GM11168 (cell line): Measurements from ENCODE around the gene PRKG1.

ENCODE experiments used
- in situ Hi-C: fragments of 300-500 bp; cut with MboI; formaldehyde crosslinking; loops from one replicate; pipeline ENCODE4 v1.12.0; 2022; ENCODE audit warnings: low sequenced_read_pairs; ENCODE audit not compliant: unreplicated experiment

The PRKG1 gene

DNA sequence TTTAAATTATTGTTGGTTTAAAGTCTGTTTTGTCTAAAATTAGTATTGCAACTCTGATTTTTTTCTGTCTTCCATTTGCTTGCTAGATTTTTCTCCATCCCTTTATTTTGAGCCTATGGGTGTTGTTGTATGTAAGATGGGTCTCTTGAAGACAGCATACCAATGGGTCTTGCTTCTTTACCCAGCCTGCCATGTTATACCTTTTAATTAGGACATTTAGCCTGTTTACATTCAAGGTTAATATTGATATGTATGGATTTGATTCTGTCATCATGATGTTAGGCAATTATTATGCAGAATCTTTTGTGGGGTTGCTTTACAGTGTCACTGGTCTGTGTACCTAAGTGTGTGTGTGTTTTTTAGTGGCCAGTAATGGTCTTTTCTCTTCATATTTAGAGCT, 906.5 kb downstream of the PRKG1 start:
- in situ Hi-C loops, result no loop called here

- in situ Hi-C loops, result no loop called here
These were observed 907.4 kb downstream of the PRKG1 start for GRCh38 chr10:51981731-51982130.

DNA sequence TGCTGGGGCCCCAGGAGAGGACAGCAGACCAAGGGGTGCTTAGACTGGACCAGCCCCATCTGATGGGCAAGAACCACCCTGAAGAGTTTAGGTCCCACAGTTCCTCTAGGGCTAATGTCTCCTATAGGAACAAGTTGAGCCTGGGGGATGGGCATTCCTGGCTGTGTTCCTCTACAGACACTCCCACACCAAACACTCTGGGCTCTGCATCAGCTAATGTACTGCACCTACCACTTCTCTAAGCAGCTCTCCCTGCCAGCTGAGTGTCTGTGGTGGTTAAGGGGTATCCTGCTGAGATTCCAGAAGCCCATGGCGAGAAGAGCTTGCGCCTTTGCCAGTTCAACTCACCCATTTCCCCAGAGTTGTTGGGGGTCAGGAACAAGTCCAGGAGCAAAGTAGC, 909.2 kb downstream of the PRKG1 start:
- in situ Hi-C loops, result no loop called here

DNA sequence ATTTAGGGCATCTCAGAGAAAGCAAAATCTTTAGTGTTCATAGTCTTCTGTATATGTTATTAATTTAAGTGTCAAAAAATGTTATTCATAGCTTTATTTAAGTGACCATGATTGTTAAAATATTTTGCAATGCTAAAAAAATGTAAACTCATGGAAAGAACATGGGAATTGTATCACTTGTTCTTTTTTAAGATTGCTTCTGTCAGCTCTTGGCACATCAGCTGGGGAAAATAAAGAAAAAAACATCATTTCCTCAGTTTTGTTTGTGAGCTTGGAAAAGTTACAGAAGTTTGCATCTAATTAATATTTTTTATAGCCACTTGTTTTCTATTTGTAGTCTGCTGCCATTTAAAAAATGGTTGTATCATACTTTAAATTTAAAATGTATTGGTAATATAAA, 911.0 kb downstream of the PRKG1 start:
- in situ Hi-C loops, result no loop called here

DNA sequence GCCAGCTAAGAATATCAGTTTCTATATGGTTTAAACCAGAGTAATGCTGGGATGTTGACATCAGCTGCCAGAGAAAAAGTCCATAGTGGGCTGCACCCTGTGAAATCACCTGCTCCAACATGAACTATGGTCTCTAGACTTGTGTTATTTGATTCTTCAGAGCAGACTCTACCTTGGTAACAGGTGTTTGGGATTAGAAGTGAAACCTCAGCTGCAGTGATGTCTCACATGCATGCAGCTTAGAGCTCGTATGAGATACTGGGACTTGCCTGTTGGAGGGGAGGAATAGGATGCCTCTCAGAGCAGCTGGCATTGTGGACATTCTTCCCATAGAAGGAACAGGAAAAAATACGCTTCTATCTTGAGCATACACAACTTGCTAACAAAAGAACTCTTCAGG, 912.2 kb downstream of the PRKG1 start:
- in situ Hi-C loops, result no loop called here

GRCh38 chr10:51993475-51993874, 919.2 kb downstream of the PRKG1 start:
- in situ Hi-C loops, result no loop called here

GRCh38 chr10:51999096-51999495, 924.8 kb downstream of the PRKG1 start:
- in situ Hi-C loops, result no loop called here

DNA sequence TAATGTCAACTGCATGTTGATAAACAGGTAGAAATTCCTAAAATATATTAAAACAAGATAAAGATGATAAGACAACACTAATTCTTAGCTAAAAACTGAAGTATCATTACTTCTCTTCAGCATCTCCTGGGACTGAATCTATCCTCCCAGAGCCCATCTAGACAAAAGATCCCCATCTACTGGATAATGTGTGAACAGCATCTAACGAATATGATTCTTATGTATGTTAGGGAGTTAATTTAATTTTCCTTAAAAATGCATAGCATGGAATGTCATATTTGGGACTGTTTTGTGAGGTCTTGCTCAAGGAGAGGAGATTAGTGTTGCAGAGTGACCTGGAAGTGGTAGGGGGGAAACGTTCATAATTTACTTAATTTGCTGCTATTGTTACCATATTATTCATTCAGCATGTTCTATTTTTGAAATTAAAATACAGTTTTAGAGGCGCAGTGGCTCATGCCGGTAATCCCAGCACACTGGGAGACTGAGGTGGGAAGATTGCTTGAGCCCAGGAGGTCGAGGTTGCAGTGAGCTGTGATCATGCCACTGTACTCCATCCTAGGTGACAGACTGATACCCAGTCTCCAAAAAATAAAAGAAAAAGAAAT, 930.2 kb downstream of the PRKG1 start:
- in situ Hi-C loops, result no loop called here

- in situ Hi-C loops, result no loop called here
These were observed 932.8 kb downstream of the PRKG1 start for GRCh38 chr10:52007091-52007490.

DNA sequence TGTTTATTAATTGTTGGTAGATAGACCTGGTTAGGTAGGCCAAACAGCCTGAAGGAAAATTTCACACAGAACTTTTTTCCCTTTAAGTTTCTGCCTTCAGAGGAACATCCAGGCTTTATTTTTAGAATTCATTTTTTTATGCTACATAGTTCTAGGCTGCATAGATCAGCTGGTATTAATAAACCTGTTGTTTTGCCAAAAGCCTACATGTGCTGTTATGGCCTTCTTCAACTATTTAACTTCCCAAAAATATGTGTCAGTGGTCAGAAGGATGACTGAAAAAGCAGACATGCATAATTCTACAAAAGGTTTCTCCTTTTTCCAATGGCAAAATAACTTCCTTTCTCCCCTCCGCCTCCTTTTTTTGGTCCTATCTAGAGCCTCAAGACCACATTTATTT, 936.8 kb downstream of the PRKG1 start:
- in situ Hi-C loops, result no loop called here

GRCh38 chr10:52019077-52019555, 944.8 kb downstream of the PRKG1 start:
- in situ Hi-C loops, result no loop called here

DNA sequence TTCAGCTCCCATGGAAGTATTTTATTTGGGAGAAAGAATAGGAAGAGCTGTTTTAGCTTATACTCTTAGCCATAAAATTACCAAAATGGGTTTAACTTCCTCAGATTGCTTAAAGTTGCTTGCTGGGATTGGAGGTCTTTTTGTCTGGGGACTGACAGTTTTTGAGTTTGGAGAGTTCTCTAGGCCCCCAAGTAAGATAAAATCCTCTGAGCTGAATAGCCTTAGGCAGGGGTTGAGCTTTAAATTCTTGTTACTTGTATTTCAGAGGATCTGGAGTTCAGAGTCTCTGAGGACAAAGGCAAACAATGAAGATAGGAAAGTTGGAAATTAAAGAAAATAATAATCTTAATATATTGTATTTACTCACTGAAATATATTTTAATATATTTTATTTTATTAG, 945.4 kb downstream of the PRKG1 start:
- in situ Hi-C loops, result no loop called here

DNA sequence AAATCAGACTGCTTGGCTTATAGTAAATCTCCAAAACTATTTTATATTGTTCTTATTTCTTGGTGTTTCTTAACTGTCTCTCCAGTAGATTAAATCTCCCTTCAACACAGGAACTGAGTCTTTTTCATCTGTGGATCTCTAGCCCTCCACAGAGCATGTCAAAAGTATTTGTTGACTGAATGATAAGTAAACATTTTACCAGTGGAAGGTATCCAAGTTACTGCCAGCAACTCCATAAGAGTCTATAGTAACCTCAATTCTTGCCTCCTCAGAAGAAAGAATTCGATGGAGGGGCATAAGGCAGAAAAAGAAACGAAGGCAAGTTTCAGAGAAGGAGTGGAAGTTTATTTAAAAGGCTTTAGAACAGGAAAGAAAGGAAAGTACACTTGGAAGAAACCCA, 945.9 kb downstream of the PRKG1 start:
- in situ Hi-C loops, result no loop called here

GRCh38 chr10:52020702-52021101, 946.4 kb downstream of the PRKG1 start:
- in situ Hi-C loops, result no loop called here

- in situ Hi-C loops, result no loop called here
These were observed 952.9 kb downstream of the PRKG1 start for GRCh38 chr10:52027055-52027705.

DNA sequence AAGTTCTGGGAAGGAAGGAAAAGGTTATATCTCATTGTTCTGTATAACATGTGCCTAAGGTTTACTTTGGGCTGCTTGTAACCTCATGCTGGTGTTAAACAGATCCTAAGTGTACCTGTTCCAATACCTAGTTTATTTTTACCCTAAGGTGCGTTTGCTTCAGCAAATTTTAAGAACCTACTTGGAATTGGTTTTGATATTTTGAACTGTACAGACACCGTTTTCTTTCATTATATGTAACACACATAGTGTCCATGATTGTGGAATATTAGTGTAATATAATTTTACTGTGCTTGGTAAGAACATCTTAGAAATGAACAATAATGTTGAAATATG, 954.2 kb downstream of the PRKG1 start:
- in situ Hi-C loops, result no loop called here

DNA sequence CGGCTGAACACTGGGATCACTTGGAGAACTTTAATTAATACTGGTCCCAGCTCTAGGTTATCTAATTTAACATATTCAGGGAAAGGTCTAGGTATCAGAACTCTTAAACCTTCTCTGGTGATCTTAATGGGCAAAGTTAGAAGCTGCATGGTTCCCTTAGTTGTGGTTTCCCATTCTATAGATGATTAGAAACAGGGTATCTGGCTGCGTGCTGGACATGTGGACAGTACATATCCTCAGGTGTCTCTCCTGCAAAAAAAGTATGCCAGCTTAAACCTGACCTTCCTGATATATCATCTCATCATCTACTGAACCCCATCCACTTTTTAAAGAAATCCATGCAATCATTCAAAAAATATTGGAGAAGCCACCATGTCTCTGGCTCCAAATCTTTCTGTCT, 955.3 kb downstream of the PRKG1 start:
- in situ Hi-C loops, result no loop called here

GRCh38 chr10:52030051-52030790, 955.9 kb downstream of the PRKG1 start:
- in situ Hi-C loops, result no loop called here

DNA sequence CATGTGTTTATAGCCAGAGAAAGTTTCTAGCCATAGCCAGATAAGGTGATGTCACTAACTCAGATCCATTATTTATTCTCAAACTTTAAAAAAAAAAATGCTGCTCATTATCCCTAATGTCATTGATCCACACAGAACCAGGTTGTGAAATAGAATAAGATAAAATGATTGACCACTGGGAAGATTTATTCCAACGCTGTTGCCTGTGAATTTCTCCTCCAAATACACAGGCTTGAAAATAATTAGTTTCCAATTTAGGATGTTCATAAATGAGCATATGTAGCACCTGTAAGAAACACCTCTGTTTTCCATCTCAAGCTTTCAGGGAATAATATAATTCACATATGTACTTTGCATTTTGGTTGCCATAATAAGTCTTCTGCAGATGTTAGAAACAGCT, 956.7 kb downstream of the PRKG1 start:
- in situ Hi-C loops, result no loop called here

- in situ Hi-C loops, result no loop called here
These were observed 957.5 kb downstream of the PRKG1 start for GRCh38 chr10:52031771-52032170.
